Activated gamma-delta T cell treated with anti-CD3 and anti-CD28 coated beads, Interleukin-2, amount 50 U/mL, for 16 hours (primary cell): ENCODE data around the gene TPST1.
"Not testable (repeated sequence)": the region's sequence is repeated elsewhere in the genome, so short reads cannot be mapped to it uniquely, and the experiment has no call there.

Source experiments
- DNase-seq: peaks from one replicate; pipeline ENCODE4 v3.0.0-alpha.2; 2020; ENCODE audit warnings: low read depth

Gene TPST1

GRCh38 chr7:66204822-66205740, at the start of gene TPST1:
Gene TPST1, plus strand, starts transcription at chr7:66205334. Its CDS starts 35,092 bp downstream, at chr7:66240426.
- peak; percentile 61 for DNase-seq

DNA sequence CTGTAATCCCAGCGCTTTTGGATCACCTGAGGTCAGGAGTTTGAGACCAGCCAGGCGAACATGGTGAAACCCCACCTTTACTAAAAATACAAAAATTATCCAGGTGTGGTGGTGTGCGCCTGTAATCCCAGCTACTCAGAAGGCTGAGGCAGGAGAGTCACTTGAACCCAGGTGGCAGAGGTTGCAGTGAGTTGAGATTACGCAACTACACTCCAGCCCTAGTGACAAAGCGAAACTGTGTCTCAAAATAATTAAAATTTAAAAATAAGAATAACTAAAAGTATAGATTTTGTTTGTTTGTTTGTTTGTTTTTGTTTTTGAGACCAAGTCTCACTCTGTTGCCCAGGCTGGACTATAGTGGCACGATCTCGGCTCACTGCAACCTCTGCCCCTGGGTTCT, 49.1 kb upstream of the TPST1 start:
- not testable (repeated sequence) for DNase-seq

- DNase-seq, result no peak
These were observed 48.1 kb upstream of the TPST1 start for GRCh38 chr7:66157060-66157459.

DNA sequence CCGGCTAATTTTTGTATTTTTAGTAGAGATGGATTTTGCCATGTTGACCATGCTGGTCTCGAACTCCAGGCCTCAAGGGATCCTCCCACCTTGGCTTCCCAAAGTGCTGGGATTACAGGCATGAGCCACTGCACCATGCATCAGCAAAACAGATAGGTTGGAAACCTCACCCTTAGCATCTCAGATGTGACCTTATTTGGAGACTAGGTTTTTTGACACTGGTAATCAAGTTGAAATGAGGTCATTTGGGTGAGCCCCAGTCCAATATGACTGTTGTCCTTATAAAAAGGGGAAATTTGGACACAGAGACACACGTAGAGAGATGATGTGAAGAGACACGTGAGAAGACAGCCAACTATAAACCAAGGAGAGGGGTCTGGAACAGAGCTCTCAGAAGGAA, 42.5 kb upstream of the TPST1 start:
- DNase-seq, result no peak

GRCh38 chr7:66163186-66163610, 41.9 kb upstream of the TPST1 start:
- DNase-seq, result no peak

- DNase-seq, result no peak
These were observed 40.8 kb upstream of the TPST1 start for GRCh38 chr7:66164356-66164755.

GRCh38 chr7:66167773-66168387, 37.3 kb upstream of the TPST1 start:
- DNase-seq, result no peak

DNA sequence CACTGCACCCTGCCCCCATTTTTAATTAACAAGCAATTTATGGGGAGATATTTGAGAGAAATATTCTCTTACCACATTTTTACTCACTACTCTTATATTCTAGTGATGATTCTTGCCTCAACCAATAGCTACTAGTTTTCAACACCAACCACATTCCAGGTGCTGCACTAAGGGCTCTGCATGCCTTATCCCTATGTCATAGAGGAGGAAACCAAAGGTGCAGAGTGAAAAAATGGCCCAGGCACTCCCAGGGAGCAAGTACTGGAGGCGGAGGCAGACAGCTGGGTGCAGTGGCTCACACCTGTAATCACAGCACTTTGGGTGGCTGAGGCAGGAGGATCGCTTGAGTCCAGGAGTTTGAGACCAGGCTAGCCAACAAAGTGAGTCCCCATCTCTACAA, 35.5 kb upstream of the TPST1 start:
- DNase-seq, result no peak

GRCh38 chr7:66170309-66171231, 34.6 kb upstream of the TPST1 start:
- no peak for DNase-seq

- DNase-seq, result not testable (repeated sequence)
These were observed 32.4 kb upstream of the TPST1 start for GRCh38 chr7:66172536-66173401.

DNA sequence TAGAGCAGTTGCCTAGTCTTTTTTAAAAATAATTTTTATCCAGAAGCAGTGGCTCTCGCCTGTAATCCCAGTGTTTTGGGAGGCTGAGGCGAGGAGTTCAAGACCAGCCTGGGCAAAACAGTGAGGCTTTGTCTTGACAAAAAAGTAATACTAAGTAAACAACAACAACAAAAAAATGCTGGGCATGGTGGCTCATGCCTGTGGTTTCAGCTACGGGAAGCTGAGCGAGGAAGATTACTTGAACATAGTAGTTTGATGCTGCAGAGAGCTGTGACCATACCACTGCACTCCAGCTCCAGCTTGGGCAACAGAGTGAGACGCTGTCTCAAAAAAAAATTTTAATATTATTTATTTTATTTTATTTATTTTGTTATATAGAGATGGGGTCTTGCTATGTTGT, 31.3 kb upstream of the TPST1 start:
- no peak for DNase-seq

- not testable (repeated sequence) for DNase-seq
These were observed 30.1 kb upstream of the TPST1 start for GRCh38 chr7:66175006-66175405.

DNA sequence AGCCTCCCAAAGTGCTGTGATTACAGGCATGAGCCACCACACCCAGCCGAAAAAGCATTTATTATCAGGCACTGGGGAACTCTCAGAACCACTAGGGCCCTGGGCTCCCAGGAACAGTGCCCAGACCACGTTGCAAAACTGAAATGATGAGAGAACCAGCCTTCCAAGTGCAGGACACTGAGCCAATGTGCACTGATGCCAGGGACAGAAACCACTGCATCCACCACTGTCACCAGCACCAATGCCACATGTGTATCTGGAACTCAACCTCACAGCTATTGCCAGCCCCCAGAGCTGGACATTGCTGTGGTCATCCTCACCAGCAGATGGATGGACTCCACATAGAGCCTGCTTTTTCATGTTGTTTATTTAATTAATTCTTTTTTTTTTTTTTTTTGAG, 28.2 kb upstream of the TPST1 start:
- DNase-seq, result no peak

DNA sequence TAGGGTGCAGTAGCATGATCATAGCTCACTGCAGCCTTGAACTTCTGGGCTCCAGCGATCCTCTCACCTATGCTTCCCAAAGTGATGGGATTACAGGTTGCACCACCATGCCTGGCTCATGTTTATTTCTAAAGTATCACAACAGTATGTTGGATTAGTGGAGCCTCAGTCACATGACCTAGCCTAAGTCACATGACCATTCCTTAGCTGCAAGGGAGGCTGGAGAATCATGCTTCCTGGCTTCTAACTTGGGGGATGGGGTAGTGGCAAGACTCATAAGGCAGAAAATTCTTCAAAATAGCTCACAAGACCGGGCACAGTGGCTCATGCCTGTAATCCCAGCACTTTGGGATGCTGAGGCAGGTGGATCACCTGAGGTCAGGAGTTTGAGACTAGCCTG, 26.9 kb upstream of the TPST1 start:
- DNase-seq, result no peak

- no peak for DNase-seq
These were observed 23.8 kb upstream of the TPST1 start for GRCh38 chr7:66181329-66181728.

- no peak for DNase-seq
These were observed 23.3 kb upstream of the TPST1 start for GRCh38 chr7:66181845-66182244.

DNA sequence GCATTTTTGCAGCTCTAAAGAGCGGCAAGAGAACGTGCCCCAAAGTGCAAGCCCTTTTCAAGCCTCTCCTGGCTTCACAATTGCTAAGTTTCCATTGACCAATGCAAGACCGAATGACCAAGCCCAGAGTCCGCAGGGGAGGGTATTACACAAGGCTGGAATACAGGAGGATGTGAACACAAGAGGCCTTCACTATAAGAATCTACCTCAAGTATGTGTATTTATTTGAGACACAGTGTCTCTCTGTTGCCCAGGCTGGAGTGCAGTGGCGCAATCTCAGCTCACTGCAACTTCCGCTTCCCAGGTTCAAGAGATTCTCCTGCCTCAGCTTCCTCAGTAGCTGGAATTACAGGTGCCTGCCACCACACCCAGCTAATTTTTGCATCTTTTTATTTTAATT, 22.2 kb upstream of the TPST1 start:
- no peak for DNase-seq

DNA sequence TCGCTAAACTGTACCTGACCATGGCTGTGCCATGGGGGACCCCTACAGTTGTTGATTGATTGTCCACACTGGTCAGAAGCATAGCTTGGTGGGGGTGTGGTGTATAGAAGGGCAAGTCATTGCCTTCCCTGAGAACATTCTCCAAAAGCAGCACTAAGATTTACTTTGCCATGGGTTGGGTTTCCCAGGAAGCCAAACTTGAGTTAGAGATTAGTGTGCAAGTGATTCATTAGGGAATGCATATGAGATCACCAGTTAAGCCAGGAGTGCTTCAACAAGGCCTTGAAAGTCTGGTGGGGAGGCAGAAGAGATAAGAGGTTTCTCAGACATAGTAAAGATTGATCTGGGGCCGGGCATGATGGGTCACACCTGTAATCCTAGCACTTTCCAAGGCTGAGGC, 21.4 kb upstream of the TPST1 start:
- DNase-seq, result no peak

GRCh38 chr7:66185680-66186187, 19.4 kb upstream of the TPST1 start:
- no peak for DNase-seq

DNA sequence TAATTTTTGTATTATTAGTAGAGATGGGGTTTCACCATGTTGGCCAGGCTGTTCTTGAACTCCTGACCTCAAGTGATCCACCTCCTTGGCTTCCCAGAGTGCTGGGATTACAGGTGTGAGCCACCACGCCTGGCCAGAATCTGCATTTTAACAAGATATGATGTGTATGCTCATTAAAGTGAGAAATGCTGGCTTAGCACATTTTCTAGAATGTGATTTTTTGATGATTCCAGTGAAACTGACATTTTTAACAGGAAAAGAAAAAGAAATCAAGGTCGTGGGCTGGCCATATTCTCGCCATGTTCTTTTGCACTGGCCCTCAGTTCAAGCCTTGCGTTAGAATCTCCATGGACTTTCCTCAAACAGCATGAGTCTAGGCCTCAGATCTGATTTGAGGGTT, 18.1 kb upstream of the TPST1 start:
- DNase-seq, result no peak

DNA sequence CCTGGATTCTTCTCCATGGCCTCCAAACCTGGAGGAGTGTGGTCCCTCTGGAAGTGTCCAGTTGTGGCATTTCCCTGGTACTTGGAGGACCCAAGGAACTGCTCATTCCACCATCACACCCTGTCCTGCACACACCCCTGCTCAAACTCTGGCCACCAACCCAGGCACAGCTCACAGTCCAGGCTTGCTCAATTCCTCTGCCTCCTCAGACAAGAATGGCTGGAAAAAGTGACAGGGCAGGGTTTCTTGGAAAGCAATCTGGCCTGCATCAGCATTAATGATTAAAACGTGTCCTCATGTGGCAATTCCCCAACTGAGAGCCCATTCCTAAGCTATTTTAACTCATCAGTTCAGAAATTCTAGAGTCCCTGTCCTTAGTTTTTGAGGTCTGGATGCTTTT, 17.2 kb upstream of the TPST1 start:
- DNase-seq, result no peak
